PC-3 (cell line): ENCODE data around the gene DNAJC1. TPM values are rescaled to one million over a fixed set of nuclear protein-coding genes. Genes with fewer than 3 reads are reported as not detected.

ENCODE experiments used
- ATAC-seq: fragments of 200-7000 bp; cut with Tn5 transposase; 2 replicates; pipeline ENCODE4 v1.9.1; 2020; ENCODE audit warnings: mild to moderate bottlenecking, moderate library complexity
- BruUV-seq: library from RNA; stranded (reverse); fragments of 400-500 nt; replicated peaks from 2 replicates; lab custom pipeline; 2021; lab: Mats Ljungman, UMichigan
- CTCF ChIA-PET: fragments of 300-600 bp; sonication (Branson Sonifier 250); formaldehyde crosslinking; loops from one replicate; lab custom pipeline; 2022; ENCODE audit warnings: antibody characterized with exemption; lab: Charles Lee
- POLR2A ChIA-PET: fragments of 300-600 bp; sonication (Branson Sonifier 250); formaldehyde crosslinking; loops from one replicate; lab custom pipeline; 2022; ENCODE audit warnings: antibody characterized with exemption; ENCODE audit not compliant: unreplicated experiment; lab: Charles Lee
- DNase-seq: peaks from one replicate; pipeline ENCODE4 v3.0.0-alpha.2; 2015
- H2AFZ ChIP-seq: fragments of 300-600 bp; sonication (generic); 2 replicates; pipeline ENCODE4 v1.6.0; 2016; ENCODE audit warnings: antibody characterized with exemption, low read length
- H3F3A ChIP-seq: fragments of 300-600 bp; sonication (generic); one replicate; pipeline ENCODE4 v1.6.0; 2017; ENCODE audit warnings: antibody characterized with exemption, low read length, control low read depth, mild to moderate bottlenecking; ENCODE audit not compliant: unreplicated experiment
- H3K27ac ChIP-seq: fragments of 300-600 bp; sonication (generic); 2 replicates; pipeline ENCODE4 v1.5.1; 2016; ENCODE audit warnings: mild to moderate bottlenecking, low read length
- H3K27me3 ChIP-seq: fragments of 300-600 bp; sonication (generic); 2 replicates; pipeline ENCODE4 v1.6.1; 2016; ENCODE audit warnings: low read length, mixed read lengths
- H3K36me3 ChIP-seq: fragments of 300-600 bp; sonication (generic); 2 replicates; pipeline ENCODE4 v1.6.1; 2016; ENCODE audit warnings: low read depth, mixed run types, low read length, mixed read lengths
- H3K4me1 ChIP-seq: fragments of 300-600 bp; sonication (generic); 2 replicates; pipeline ENCODE4 v1.5.1; 2016; ENCODE audit warnings: low read length; ENCODE audit not compliant: insufficient read depth
- H3K4me2 ChIP-seq: fragments of 300-600 bp; sonication (generic); 2 replicates; pipeline ENCODE4 v1.6.0; 2016; ENCODE audit warnings: low read length
- H3K4me3 ChIP-seq: fragments of 300-600 bp; sonication (generic); 2 replicates; pipeline ENCODE4 v1.5.1; 2016; ENCODE audit warnings: mild to moderate bottlenecking, low read length, mixed read lengths
- H3K79me2 ChIP-seq: fragments of 300-600 bp; sonication (generic); 2 replicates; pipeline ENCODE4 v1.6.1; 2017; ENCODE audit warnings: low read length, mixed read lengths
- H3K9ac ChIP-seq: fragments of 300-600 bp; sonication (generic); 2 replicates; pipeline ENCODE4 v1.6.0; 2016; ENCODE audit warnings: mild to moderate bottlenecking, low read length
- H3K9me2 ChIP-seq: fragments of 300-600 bp; sonication (generic); replicated peaks from 2 replicates; pipeline ENCODE4 v1.6.1; 2016; ENCODE audit warnings: mixed run types, low read length, mixed read lengths
- H3K9me3 ChIP-seq: fragments of 300-600 bp; sonication (generic); 2 replicates; pipeline ENCODE4 v1.6.1; 2016; ENCODE audit warnings: low read length, mixed read lengths
- H4K20me1 ChIP-seq: fragments of 300-600 bp; sonication (generic); 2 replicates; pipeline ENCODE4 v1.6.1; 2016; ENCODE audit warnings: low read length, mixed read lengths
- EZH2 ChIP-seq: fragments of 300-600 bp; sonication (generic); IDR thresholded peaks from one replicate; pipeline ENCODE4 v1.6.1; 2017; ENCODE audit warnings: antibody characterized with exemption, mild to moderate bottlenecking, low read length; ENCODE audit not compliant: unreplicated experiment
- EZH2phosphoT487 ChIP-seq: fragments of 300-600 bp; sonication (generic); IDR thresholded peaks from 2 replicates; pipeline ENCODE4 v1.6.1; 2018; ENCODE audit warnings: mild to moderate bottlenecking, antibody characterized with exemption, low read length, borderline replicate concordance
- intact Hi-C: fragments of 100-400 bp; cut with micrococcal nuclease; formaldehyde crosslinking; loops from 2 replicates; pipeline ENCODE4 v1.9.0; 2023
- total RNA-seq: library from RNA; depleted of rRNA; stranded (reverse); fragments of >200 nt; gene quantifications from 2 replicates; pipeline ENCODE4 v1.2.3, GENCODE V29; 2014
- TF ChIP-seq, protein P1 (sequence below): fragments of 300-600 bp; sonication (generic); conservative IDR thresholded peaks from 2 replicates; pipeline ENCODE4 v1.5.1; 2017; ENCODE audit warnings: antibody characterized with exemption, low read depth, mild to moderate bottlenecking, low read length

DNAJC1 gene
- total RNA-seq, 1 experiment from 2014 or later, result 53.4 TPM

DNA sequence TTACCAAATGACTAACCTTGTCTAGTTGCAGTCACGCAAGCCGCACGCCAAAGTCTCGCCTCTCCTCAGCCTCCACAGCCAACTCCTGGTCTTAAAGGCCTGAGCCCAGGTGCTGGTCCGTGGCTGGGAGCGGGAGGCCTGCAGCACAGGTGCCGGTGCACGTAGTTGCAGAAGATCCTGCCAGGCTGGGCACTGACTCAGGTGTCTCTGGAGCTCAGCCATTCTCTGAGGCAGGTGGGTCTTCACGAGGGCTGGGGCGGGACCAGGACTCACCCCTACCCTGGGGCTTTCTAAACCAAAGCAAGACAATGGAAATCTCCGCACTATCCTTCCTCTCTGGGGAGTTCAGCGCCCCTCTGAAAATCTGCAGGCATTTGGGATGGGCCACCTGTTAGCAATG lies 253.1 kb downstream of the DNAJC1 start:
- Histone ChIP-seq H3K4me3 (peak overlapping the region; percentile 25; the same call in 1 of the 2 replicates), H3F3A (peaks cover 7% of the 10 kb centered on the region), H3K4me2 (peak overlapping the region; percentile 49), H3K9ac (peak overlapping the region; percentile 88), H2AFZ (no peak overlapping the region), H3K27me3 (no peaks in the 10 kb centered on the region), H4K20me1 (no peaks in the 10 kb centered on the region), H3K4me1 (peaks cover 47% of the 10 kb centered on the region), H3K27ac (peak overlapping the region; percentile 100), H3K36me3 (no peaks in the 10 kb centered on the region), H3K9me2 (no peaks in the 10 kb centered on the region), H3K9me3 (no peaks in the 10 kb centered on the region), H3K79me2 (no peaks in the 10 kb centered on the region)
- POLR2A ChIA-PET, result no interaction called here
- TF ChIP-seq, protein P1, sequence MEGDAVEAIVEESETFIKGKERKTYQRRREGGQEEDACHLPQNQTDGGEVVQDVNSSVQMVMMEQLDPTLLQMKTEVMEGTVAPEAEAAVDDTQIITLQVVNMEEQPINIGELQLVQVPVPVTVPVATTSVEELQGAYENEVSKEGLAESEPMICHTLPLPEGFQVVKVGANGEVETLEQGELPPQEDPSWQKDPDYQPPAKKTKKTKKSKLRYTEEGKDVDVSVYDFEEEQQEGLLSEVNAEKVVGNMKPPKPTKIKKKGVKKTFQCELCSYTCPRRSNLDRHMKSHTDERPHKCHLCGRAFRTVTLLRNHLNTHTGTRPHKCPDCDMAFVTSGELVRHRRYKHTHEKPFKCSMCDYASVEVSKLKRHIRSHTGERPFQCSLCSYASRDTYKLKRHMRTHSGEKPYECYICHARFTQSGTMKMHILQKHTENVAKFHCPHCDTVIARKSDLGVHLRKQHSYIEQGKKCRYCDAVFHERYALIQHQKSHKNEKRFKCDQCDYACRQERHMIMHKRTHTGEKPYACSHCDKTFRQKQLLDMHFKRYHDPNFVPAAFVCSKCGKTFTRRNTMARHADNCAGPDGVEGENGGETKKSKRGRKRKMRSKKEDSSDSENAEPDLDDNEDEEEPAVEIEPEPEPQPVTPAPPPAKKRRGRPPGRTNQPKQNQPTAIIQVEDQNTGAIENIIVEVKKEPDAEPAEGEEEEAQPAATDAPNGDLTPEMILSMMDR, result no peak
- no peak for TF ChIP-seq EZH2
- TF ChIP-seq EZH2phosphoT487, result no peak
- peak; percentile 73 for DNase-seq
- CTCF ChIA-PET, result no interaction called here
- intact Hi-C loops, result no loop called here
- ATAC-seq, result peak; percentile 30
- BruUV-seq, result no TSS peak

DNA sequence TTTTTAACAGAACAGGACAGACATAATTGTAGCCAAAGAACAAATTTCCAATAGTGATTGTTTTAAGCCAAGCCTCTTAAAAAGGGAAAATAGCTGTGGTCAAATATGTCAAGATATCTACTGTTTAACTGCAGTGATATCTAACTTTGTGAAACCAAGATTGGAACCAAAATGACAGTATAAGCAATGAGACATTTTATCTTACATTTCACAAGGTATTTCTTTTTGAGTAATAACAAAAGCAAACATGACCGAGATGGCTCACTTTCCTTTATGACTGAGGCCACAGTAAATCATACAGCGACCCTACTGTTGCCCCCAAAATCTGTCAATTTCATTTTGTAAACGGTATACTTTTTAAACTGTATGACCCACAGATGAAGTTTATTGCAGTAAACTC lies 253.7 kb downstream of the DNAJC1 start:
- CTCF ChIA-PET, result no interaction called here

DNA sequence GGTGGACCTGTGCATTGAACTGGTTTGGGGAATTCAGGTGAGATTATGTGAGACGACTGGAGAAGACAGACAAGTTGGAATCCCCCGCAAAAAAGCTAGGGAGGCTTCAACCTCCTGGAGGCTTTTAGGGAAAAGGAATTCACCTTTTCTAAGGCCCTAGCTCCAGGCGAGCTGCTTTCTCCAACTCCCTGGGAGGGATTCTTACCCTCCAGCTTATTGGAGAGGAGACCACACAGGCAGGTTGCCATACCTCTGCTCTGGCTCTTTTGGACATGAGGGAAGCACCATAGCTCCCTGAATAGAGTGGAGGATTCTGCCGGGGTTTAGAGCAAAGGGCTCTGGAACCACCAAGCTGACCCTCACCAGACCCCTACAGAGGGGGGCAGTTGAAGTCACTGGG lies 255.7 kb downstream of the DNAJC1 start:
- intact Hi-C loops, result loop anchor here (10.0 kb wide), 1 partner anchor 207 kb away; no protein-coding TSS in a partner anchor
- Histone ChIP-seq H3K36me3 (0 out of 2 replicates have a peak, but pooled peaks cover 5% of the 10 kb centered on the region), H3K9ac (no peak overlapping the region), H3K27ac (no peak overlapping the region), H3K9me3 (no peaks in the 10 kb centered on the region), H3K9me2 (no peaks in the 10 kb centered on the region), H2AFZ (no peak overlapping the region), H3K4me1 (peaks cover 63% of the 10 kb centered on the region), H4K20me1 (no peaks in the 10 kb centered on the region), H3K4me3 (no peak overlapping the region), H3K79me2 (no peaks in the 10 kb centered on the region), H3K27me3 (no peaks in the 10 kb centered on the region), H3F3A (peaks cover 7% of the 10 kb centered on the region), H3K4me2 (no peak overlapping the region)
- POLR2A ChIA-PET, result no interaction called here
- DNase-seq, result no peak
- CTCF ChIA-PET, result no interaction called here
- no TSS peak for BruUV-seq
- TF ChIP-seq EZH2phosphoT487, result no peak
- ATAC-seq, result no peak

More for the DNA sequence above, 253.7 kb downstream of the DNAJC1 start:
- TF ChIP-seq EZH2phosphoT487 (no peak), EZH2 (no peak)
- TF ChIP-seq, protein P1, result no peak
- Histone ChIP-seq H3K9me3 (no peaks in the 10 kb centered on the region), H3K4me3 (peak overlapping the region; percentile 13; the same call in 1 of the 2 replicates), H3K9ac (peak overlapping the region; percentile 88), H3F3A (peaks cover 7% of the 10 kb centered on the region), H3K79me2 (no peaks in the 10 kb centered on the region), H3K9me2 (no peaks in the 10 kb centered on the region), H3K27me3 (no peaks in the 10 kb centered on the region), H3K4me1 (peaks cover 47% of the 10 kb centered on the region), H2AFZ (no peak overlapping the region), H3K36me3 (no peaks in the 10 kb centered on the region), H4K20me1 (no peaks in the 10 kb centered on the region), H3K4me2 (peak overlapping the region; percentile 49), H3K27ac (peak overlapping the region; percentile 100)
- BruUV-seq, result no TSS peak
- ATAC-seq, result peak; percentile 18; the same call in 1 of the 2 replicates
- POLR2A ChIA-PET, result interaction anchor here (0.5 kb wide), 1 partner anchor 434 kb away, joined by 4 read pairs; no protein-coding TSS in a partner anchor
- intact Hi-C loops, result loop anchor here (10.0 kb wide), 1 partner anchor 205 kb away; no protein-coding TSS in a partner anchor
- DNase-seq, result peak; percentile 60
